PC-3 (cell line): ENCODE measurements around the gene NR1D1. TPM values are rescaled to one million over a fixed set of nuclear protein-coding genes. Genes with fewer than 3 reads are reported as not detected.

ENCODE experiments used
- ATAC-seq: fragments of 200-7000 bp; cut with Tn5 transposase; 2 replicates; pipeline ENCODE4 v1.9.1; 2020; ENCODE audit warnings: mild to moderate bottlenecking, moderate library complexity
- BruUV-seq: library from RNA; stranded (reverse); fragments of 400-500 nt; replicated peaks from 2 replicates; lab custom pipeline; 2021; lab: Mats Ljungman, UMichigan
- CTCF ChIA-PET: fragments of 300-600 bp; sonication (Branson Sonifier 250); formaldehyde crosslinking; loops from one replicate; lab custom pipeline; 2022; ENCODE audit warnings: antibody characterized with exemption; lab: Charles Lee
- POLR2A ChIA-PET: fragments of 300-600 bp; sonication (Branson Sonifier 250); formaldehyde crosslinking; loops from one replicate; lab custom pipeline; 2022; ENCODE audit warnings: antibody characterized with exemption; ENCODE audit not compliant: unreplicated experiment; lab: Charles Lee
- DNase-seq: peaks from one replicate; pipeline ENCODE4 v3.0.0-alpha.2; 2015
- H2AFZ ChIP-seq: fragments of 300-600 bp; sonication (generic); 2 replicates; pipeline ENCODE4 v1.6.0; 2016; ENCODE audit warnings: antibody characterized with exemption, low read length
- H3F3A ChIP-seq: fragments of 300-600 bp; sonication (generic); one replicate; pipeline ENCODE4 v1.6.0; 2017; ENCODE audit warnings: antibody characterized with exemption, low read length, control low read depth, mild to moderate bottlenecking; ENCODE audit not compliant: unreplicated experiment
- H3K27ac ChIP-seq: fragments of 300-600 bp; sonication (generic); 2 replicates; pipeline ENCODE4 v1.5.1; 2016; ENCODE audit warnings: mild to moderate bottlenecking, low read length
- H3K27me3 ChIP-seq: fragments of 300-600 bp; sonication (generic); 2 replicates; pipeline ENCODE4 v1.6.1; 2016; ENCODE audit warnings: low read length, mixed read lengths
- H3K36me3 ChIP-seq: fragments of 300-600 bp; sonication (generic); 2 replicates; pipeline ENCODE4 v1.6.1; 2016; ENCODE audit warnings: low read depth, mixed run types, low read length, mixed read lengths
- H3K4me1 ChIP-seq: fragments of 300-600 bp; sonication (generic); 2 replicates; pipeline ENCODE4 v1.5.1; 2016; ENCODE audit warnings: low read length; ENCODE audit not compliant: insufficient read depth
- H3K4me2 ChIP-seq: fragments of 300-600 bp; sonication (generic); 2 replicates; pipeline ENCODE4 v1.6.0; 2016; ENCODE audit warnings: low read length
- H3K4me3 ChIP-seq: fragments of 300-600 bp; sonication (generic); 2 replicates; pipeline ENCODE4 v1.5.1; 2016; ENCODE audit warnings: mild to moderate bottlenecking, low read length, mixed read lengths
- H3K79me2 ChIP-seq: fragments of 300-600 bp; sonication (generic); 2 replicates; pipeline ENCODE4 v1.6.1; 2017; ENCODE audit warnings: low read length, mixed read lengths
- H3K9ac ChIP-seq: fragments of 300-600 bp; sonication (generic); 2 replicates; pipeline ENCODE4 v1.6.0; 2016; ENCODE audit warnings: mild to moderate bottlenecking, low read length
- H3K9me2 ChIP-seq: fragments of 300-600 bp; sonication (generic); replicated peaks from 2 replicates; pipeline ENCODE4 v1.6.1; 2016; ENCODE audit warnings: mixed run types, low read length, mixed read lengths
- H3K9me3 ChIP-seq: fragments of 300-600 bp; sonication (generic); 2 replicates; pipeline ENCODE4 v1.6.1; 2016; ENCODE audit warnings: low read length, mixed read lengths
- H4K20me1 ChIP-seq: fragments of 300-600 bp; sonication (generic); 2 replicates; pipeline ENCODE4 v1.6.1; 2016; ENCODE audit warnings: low read length, mixed read lengths
- EZH2 ChIP-seq: fragments of 300-600 bp; sonication (generic); IDR thresholded peaks from one replicate; pipeline ENCODE4 v1.6.1; 2017; ENCODE audit warnings: antibody characterized with exemption, mild to moderate bottlenecking, low read length; ENCODE audit not compliant: unreplicated experiment
- EZH2phosphoT487 ChIP-seq: fragments of 300-600 bp; sonication (generic); IDR thresholded peaks from 2 replicates; pipeline ENCODE4 v1.6.1; 2018; ENCODE audit warnings: mild to moderate bottlenecking, antibody characterized with exemption, low read length, borderline replicate concordance
- intact Hi-C: fragments of 100-400 bp; cut with micrococcal nuclease; formaldehyde crosslinking; loops from 2 replicates; pipeline ENCODE4 v1.9.0; 2023
- total RNA-seq: library from RNA; depleted of rRNA; stranded (reverse); fragments of >200 nt; gene quantifications from 2 replicates; pipeline ENCODE4 v1.2.3, GENCODE V29; 2014
- TF ChIP-seq, protein P1 (sequence below): fragments of 300-600 bp; sonication (generic); conservative IDR thresholded peaks from 2 replicates; pipeline ENCODE4 v1.5.1; 2017; ENCODE audit warnings: antibody characterized with exemption, low read depth, mild to moderate bottlenecking, low read length

NR1D1 gene
- total RNA-seq, 1 experiment from 2014 or later, result 7.1 TPM

DNA sequence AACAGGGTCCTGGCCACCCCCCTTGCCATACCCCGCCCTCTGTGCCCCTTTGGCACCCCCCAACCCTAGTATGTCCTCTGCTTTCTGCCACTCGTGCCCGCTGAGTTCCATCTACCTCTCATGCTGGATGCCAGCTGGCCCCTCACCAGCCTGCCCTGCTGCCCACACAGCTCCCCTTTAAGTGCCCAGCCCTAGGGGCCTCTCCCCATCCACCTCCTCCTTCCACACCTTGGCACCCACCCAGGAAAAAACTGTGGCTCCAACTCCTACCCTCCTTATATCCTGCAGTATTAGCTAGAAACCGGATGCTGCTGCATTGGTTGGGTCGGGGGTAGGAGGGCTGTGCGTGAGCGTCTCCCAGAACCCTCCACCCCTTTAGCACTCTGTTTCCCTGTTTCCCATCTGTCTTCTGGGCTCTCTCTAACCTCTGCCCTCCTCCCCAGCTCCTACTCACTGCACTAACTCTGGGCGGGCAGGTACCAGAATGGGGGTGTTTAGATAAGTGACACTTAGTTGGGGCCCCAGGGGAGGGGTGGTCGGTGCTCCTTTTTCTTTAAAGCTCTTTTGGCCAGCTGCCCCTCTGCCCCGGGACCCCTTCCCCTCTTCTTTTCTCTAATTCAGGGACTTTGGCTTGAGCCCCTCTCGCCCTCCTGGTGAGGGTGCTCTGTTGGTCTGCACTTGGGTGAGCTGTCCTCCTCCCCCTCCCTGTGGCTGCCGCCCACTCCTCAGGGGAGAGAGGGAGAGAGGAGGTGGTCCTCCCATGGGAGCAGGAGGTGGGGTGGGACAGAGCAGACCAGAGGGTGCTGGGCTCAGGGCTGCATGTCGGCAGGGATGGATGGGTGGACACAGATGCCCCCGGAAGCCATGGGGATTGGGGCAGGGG, 9.9 kb downstream of the NR1D1 start:
- no TSS peak for BruUV-seq
- Histone ChIP-seq H3K4me2 (no peak overlapping the region), H2AFZ (no peak overlapping the region), H3K9ac (no peak overlapping the region), H3K4me1 (no peaks in the 10 kb centered on the region), H3K9me2 (no peaks in the 10 kb centered on the region), H3K27me3 (no peaks in the 10 kb centered on the region), H3K79me2 (no peaks in the 10 kb centered on the region), H3K36me3 (peaks cover 8% of the 10 kb centered on the region; the same call in 1 of the 2 replicates), H4K20me1 (no peaks in the 10 kb centered on the region), H3F3A (no peaks in the 10 kb centered on the region), H3K4me3 (no peak overlapping the region), H3K27ac (no peak overlapping the region), H3K9me3 (no peaks in the 10 kb centered on the region)
- ATAC-seq (no peak), DNase-seq (no peak)
- TF ChIP-seq, protein P1, sequence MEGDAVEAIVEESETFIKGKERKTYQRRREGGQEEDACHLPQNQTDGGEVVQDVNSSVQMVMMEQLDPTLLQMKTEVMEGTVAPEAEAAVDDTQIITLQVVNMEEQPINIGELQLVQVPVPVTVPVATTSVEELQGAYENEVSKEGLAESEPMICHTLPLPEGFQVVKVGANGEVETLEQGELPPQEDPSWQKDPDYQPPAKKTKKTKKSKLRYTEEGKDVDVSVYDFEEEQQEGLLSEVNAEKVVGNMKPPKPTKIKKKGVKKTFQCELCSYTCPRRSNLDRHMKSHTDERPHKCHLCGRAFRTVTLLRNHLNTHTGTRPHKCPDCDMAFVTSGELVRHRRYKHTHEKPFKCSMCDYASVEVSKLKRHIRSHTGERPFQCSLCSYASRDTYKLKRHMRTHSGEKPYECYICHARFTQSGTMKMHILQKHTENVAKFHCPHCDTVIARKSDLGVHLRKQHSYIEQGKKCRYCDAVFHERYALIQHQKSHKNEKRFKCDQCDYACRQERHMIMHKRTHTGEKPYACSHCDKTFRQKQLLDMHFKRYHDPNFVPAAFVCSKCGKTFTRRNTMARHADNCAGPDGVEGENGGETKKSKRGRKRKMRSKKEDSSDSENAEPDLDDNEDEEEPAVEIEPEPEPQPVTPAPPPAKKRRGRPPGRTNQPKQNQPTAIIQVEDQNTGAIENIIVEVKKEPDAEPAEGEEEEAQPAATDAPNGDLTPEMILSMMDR, result no peak
- TF ChIP-seq EZH2 (no peak), EZH2phosphoT487 (no peak)
- intact Hi-C loops, result no loop called here
- ChIA-PET CTCF (no interaction called here), POLR2A (interaction anchor here (0.5 kb wide), 1 partner anchor 13 kb away, joined by 4 read pairs; no protein-coding TSS in a partner anchor)

DNA sequence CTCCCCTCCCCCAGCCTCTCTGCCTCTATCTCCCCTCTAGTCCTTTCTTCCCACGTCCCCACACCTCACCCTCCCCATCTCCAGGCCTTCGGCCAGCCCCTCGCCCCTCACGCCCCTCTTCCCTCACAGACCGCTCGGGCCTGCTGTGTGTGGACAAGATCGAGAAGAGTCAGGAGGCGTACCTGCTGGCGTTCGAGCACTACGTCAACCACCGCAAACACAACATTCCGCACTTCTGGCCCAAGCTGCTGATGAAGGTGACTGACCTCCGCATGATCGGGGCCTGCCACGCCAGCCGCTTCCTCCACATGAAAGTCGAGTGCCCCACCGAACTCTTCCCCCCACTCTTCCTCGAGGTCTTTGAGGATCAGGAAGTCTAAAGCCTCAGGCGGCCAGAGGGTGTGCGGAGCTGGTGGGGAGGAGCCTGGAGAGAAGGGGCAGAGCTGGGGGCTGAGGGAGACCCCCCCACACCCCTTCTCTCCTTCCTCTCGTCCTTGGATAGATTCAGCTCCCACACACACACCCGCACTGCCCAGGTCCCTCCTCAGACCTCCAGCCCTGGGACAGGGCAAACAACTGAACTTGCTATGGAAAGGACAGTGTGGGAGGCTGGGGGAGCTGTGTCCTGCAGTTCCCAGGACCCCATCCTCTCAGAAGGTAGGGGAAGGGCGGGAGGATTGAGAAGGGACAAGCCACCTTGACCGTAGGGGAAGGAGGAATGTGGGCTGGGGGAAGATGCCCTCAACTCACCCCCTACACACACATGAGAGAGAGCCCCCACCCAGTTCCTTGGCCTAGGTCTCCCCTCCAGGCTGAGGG, 11.1 kb downstream of the NR1D1 start:
- H3F3A ChIP-seq, result no peaks in the 10 kb centered on the region
- ChIA-PET POLR2A (no interaction called here), CTCF (no interaction called here)
- H3K9me2 ChIP-seq, result no peaks in the 10 kb centered on the region
- H3K79me2 ChIP-seq, result no peaks in the 10 kb centered on the region
- no peaks in the 10 kb centered on the region for H3K9me3 ChIP-seq
- H3K27me3 ChIP-seq, result no peaks in the 10 kb centered on the region
- intact Hi-C loops, result no loop called here
- H4K20me1 ChIP-seq, result no peaks in the 10 kb centered on the region
- BruUV-seq, result no TSS peak
- no peak for ATAC-seq
- H2AFZ ChIP-seq, result no peak overlapping the region
- no peak overlapping the region for H3K4me2 ChIP-seq
- no peak overlapping the region for H3K9ac ChIP-seq
- TF ChIP-seq EZH2 (no peak), EZH2phosphoT487 (no peak)
- TF ChIP-seq, protein P1, result no peak
- H3K27ac ChIP-seq, result no peak overlapping the region
- DNase-seq, result no peak
- H3K4me3 ChIP-seq, result no peak overlapping the region
- peaks cover 8% of the 10 kb centered on the region; the same call in 1 of the 2 replicates for H3K36me3 ChIP-seq
- no peaks in the 10 kb centered on the region for H3K4me1 ChIP-seq
